Caco-2 (cell line): Measurements from ENCODE around the gene DDHD1. TPM values are rescaled to one million over a fixed set of nuclear protein-coding genes. Genes with fewer than 3 reads are reported as not detected.

ENCODE experiments used
- BruUV-seq: library from RNA; stranded (reverse); fragments of 400-500 nt; replicated peaks from 2 replicates; lab custom pipeline; 2021; lab: Mats Ljungman, UMichigan
- CTCF ChIA-PET: fragments of 300-600 bp; sonication (Branson Sonifier 250); formaldehyde crosslinking; loops from one replicate; lab custom pipeline; 2022; ENCODE audit warnings: antibody characterized with exemption; lab: Charles Lee
- POLR2A ChIA-PET: fragments of 300-600 bp; sonication (Branson Sonifier 250); formaldehyde crosslinking; loops from one replicate; lab custom pipeline; 2022; ENCODE audit warnings: antibody characterized with exemption; lab: Charles Lee
- DNase-seq, 2 experiments: peaks; one replicate each; pipeline versions ENCODE4 v3.0.0 to v3.0.0-alpha.2; 2020 to 2022
- H3K27me3 ChIP-seq: replicated peaks from 2 replicates; pipeline ENCODE4 v1.6.0; 2011; ENCODE audit warnings: low read length; ENCODE audit not compliant: control insufficient read depth, insufficient read depth
- H3K36me3 ChIP-seq: 2 replicates; pipeline ENCODE4 v1.5.1; 2011; ENCODE audit warnings: low read length; ENCODE audit not compliant: control insufficient read depth, insufficient read depth
- H3K4me1 ChIP-seq: fragments of 250-450 bp; sonication (Bioruptor Pico); 2 replicates; pipeline ENCODE4 v1.5.1; 2020; ENCODE audit warnings: mild to moderate bottlenecking
- H3K4me3 ChIP-seq: 2 replicates; pipeline ENCODE4 v1.5.1; 2011; ENCODE audit warnings: low read depth, mild to moderate bottlenecking, control low read depth, low read length
- H3K9me3 ChIP-seq: fragments of 250-450 bp; sonication (Bioruptor Pico); 2 replicates; pipeline ENCODE4 v1.5.1; 2020; ENCODE audit warnings: mild to moderate bottlenecking, moderate library complexity
- H3K27ac Mint-ChIP-seq: one replicate; pipeline ENCODE4 v1.8.0; 2022; ENCODE audit warnings: mixed read lengths; ENCODE audit not compliant: unreplicated experiment
- H3K27me3 Mint-ChIP-seq: one replicate; pipeline ENCODE4 v1.8.0; 2022; ENCODE audit warnings: mixed read lengths; ENCODE audit not compliant: insufficient read depth, unreplicated experiment
- H3K36me3 Mint-ChIP-seq: one replicate; pipeline ENCODE4 v1.8.0; 2022; ENCODE audit warnings: mild to moderate bottlenecking, mixed read lengths; ENCODE audit not compliant: insufficient read depth, unreplicated experiment
- H3K4me1 Mint-ChIP-seq: one replicate; pipeline ENCODE4 v1.8.0; 2022; ENCODE audit warnings: low read depth, mixed read lengths; ENCODE audit not compliant: unreplicated experiment
- H3K4me3 Mint-ChIP-seq: one replicate; pipeline ENCODE4 v1.8.0; 2022; ENCODE audit warnings: mild to moderate bottlenecking, moderate library complexity, mixed read lengths; ENCODE audit not compliant: unreplicated experiment
- H3K9me3 Mint-ChIP-seq: one replicate; pipeline ENCODE4 v1.8.0; 2022; ENCODE audit warnings: mixed read lengths; ENCODE audit not compliant: unreplicated experiment
- CTCF ChIP-seq, 2 experiments: fragments of 200-600 bp in 1 of 2; IDR thresholded peaks; 1 replicate in 1 of 2; 2 replicates in 1 of 2; pipeline versions ENCODE4 v1.5.1 to v1.8.0; 2011 to 2022; ENCODE audit warnings: antibody characterized with exemption in 1 of 2, control low read depth in 1 of 2, inconsistent platforms in 1 of 2, low read depth in 1 of 2, low read length in 1 of 2, mild to moderate bottlenecking in 1 of 2, moderate library complexity in 1 of 2; ENCODE audit not compliant: insufficient read depth in 1 of 2, severe bottlenecking in 1 of 2, unreplicated experiment in 1 of 2
- intact Hi-C: fragments of 100-400 bp; cut with micrococcal nuclease; formaldehyde crosslinking; loops from one replicate; pipeline ENCODE4 v1.10.0; 2022; ENCODE audit not compliant: unreplicated experiment
- total RNA-seq: library from RNA; stranded (reverse); gene quantifications from 2 replicates; pipeline ENCODE4 v1.2.3, GENCODE V29; 2022

Gene DDHD1
- total RNA-seq, 1 experiment from 2014 or later, result 8.8 TPM

GRCh38 chr14:53006931-53007562, 146.1 kb downstream of the DDHD1 start:
- BruUV-seq, result no TSS peak
- ChIA-PET POLR2A (no interaction called here), CTCF (no interaction called here)

GRCh38 chr14:53004976-53005375, 148.1 kb downstream of the DDHD1 start:
- Histone ChIP-seq H3K27me3 (no peaks in the 10 kb centered on the region), H3K9me3 (no peaks in the 10 kb centered on the region), H3K36me3 (no peaks in the 10 kb centered on the region), H3K4me3 (no peak overlapping the region), H3K4me1 (no peaks in the 10 kb centered on the region)
- DNase-seq, result no peak
- intact Hi-C loops, result no loop called here
- no peak overlapping the region for H3K27ac Mint-ChIP-seq
- no peak overlapping the region for H3K4me3 Mint-ChIP-seq
- no TSS peak for BruUV-seq
- POLR2A ChIA-PET, result no interaction called here
- CTCF ChIA-PET, result no interaction called here
- TF ChIP-seq CTCF (IDR thresholded peaks at IDR 0.05; ENCODE audit: insufficient read depth in 1 of 2, low read depth in 1 of 2, low read length in 1 of 2, severe bottlenecking in 1 of 2, unreplicated experiment in 1 of 2), result no peak
- H3K9me3 Mint-ChIP-seq, result no peaks in the 10 kb centered on the region
- H3K36me3 Mint-ChIP-seq, result no peaks in the 10 kb centered on the region
- H3K27me3 Mint-ChIP-seq, result peaks cover 3% of the 10 kb centered on the region
- no peaks in the 10 kb centered on the region for H3K4me1 Mint-ChIP-seq

More at GRCh38 chr14:53006931-53007562, 146.1 kb downstream of the DDHD1 start:
- H3K36me3 Mint-ChIP-seq, result no peaks in the 10 kb centered on the region
- Histone ChIP-seq H3K36me3 (no peaks in the 10 kb centered on the region), H3K27me3 (no peaks in the 10 kb centered on the region), H3K9me3 (no peaks in the 10 kb centered on the region), H3K4me1 (peaks cover 10% of the 10 kb centered on the region; the same call in 1 of the 2 replicates), H3K4me3 (no peak overlapping the region)
- no peak overlapping the region for H3K4me3 Mint-ChIP-seq
- H3K27ac Mint-ChIP-seq, result no peak overlapping the region
- H3K27me3 Mint-ChIP-seq, result peaks cover 3% of the 10 kb centered on the region
- TF ChIP-seq CTCF (IDR thresholded peaks at IDR 0.05; ENCODE audit: insufficient read depth in 1 of 2, low read depth in 1 of 2, low read length in 1 of 2, severe bottlenecking in 1 of 2, unreplicated experiment in 1 of 2), result no peak
- no peak for DNase-seq
- H3K9me3 Mint-ChIP-seq, result no peaks in the 10 kb centered on the region
- H3K4me1 Mint-ChIP-seq, result no peaks in the 10 kb centered on the region
- intact Hi-C loops, result no loop called here

GRCh38 chr14:53003776-53004175, 149.3 kb downstream of the DDHD1 start:
- Mint-ChIP-seq H3K27ac (no peak overlapping the region), H3K4me3 (no peak overlapping the region), H3K9me3 (no peaks in the 10 kb centered on the region), H3K36me3 (no peaks in the 10 kb centered on the region), H3K4me1 (no peaks in the 10 kb centered on the region), H3K27me3 (peaks cover 3% of the 10 kb centered on the region)
- no TSS peak for BruUV-seq
- no peak for TF ChIP-seq CTCF (IDR thresholded peaks at IDR 0.05; ENCODE audit: insufficient read depth in 1 of 2, low read depth in 1 of 2, low read length in 1 of 2, severe bottlenecking in 1 of 2, unreplicated experiment in 1 of 2)
- Histone ChIP-seq H3K9me3 (no peaks in the 10 kb centered on the region), H3K4me3 (no peak overlapping the region), H3K27me3 (no peaks in the 10 kb centered on the region), H3K4me1 (no peaks in the 10 kb centered on the region), H3K36me3 (no peaks in the 10 kb centered on the region)
- ChIA-PET CTCF (no interaction called here), POLR2A (no interaction called here)
- no peak for DNase-seq
- intact Hi-C loops, result no loop called here
